Peyer's patch (tissue), 4 donors: ENCODE measurements around the gene TULP4. TPM values are rescaled to one million over a fixed set of nuclear protein-coding genes. Genes with fewer than 3 reads are reported as not detected.
A peak's percentile ranks its signal among the peaks of the same experiment; 100 is the strongest.

Source experiments
- DNase-seq, 3 donors: peaks; one replicate each; pipeline ENCODE4 v3.0.0-alpha.2; 2017 to 2019
- H3K27ac ChIP-seq, 4 donors: fragments of 200-600 bp; sonication (generic); one replicate each; pipeline ENCODE4 v1.5.1; 2016 to 2019
- H3K27me3 ChIP-seq, 2 donors: fragments of 200-600 bp; sonication (generic); one replicate each; pipeline ENCODE4 v1.5.1; 2019
- H3K36me3 ChIP-seq, 3 donors: fragments of 200-600 bp; sonication (generic); one replicate each; pipeline ENCODE4 v1.5.1; 2016 to 2019
- H3K4me1 ChIP-seq, 4 donors: fragments of 200-600 bp; sonication (generic); one replicate each; pipeline ENCODE4 v1.5.1; 2016 to 2019
- H3K4me3 ChIP-seq, 4 donors: fragments of 200-600 bp; sonication (generic); 1 replicate in 3 of 4; 2 replicates in 1 of 4; pipeline ENCODE4 v1.5.1; 2016 to 2019; ENCODE audit warnings: mild to moderate bottlenecking in 1 of 4
- H3K9me3 ChIP-seq, 4 donors: fragments of 200-600 bp; sonication (generic); one replicate each; pipeline ENCODE4 v1.5.1; 2016 to 2019; ENCODE audit warnings: mild to moderate bottlenecking in 1 of 4
- POLR2A ChIP-seq, 2 donors: fragments of 450-650 bp; IDR thresholded peaks; one replicate each; pipeline ENCODE4 v1.5.1; 2017; ENCODE audit warnings: antibody characterized with exemption in 2 of 2, mild to moderate bottlenecking in 2 of 2, moderate library complexity in 2 of 2
- small RNA-seq, 2 donors: library from RNA; depleted of rRNA; stranded (forward); fragments of <200 nt; gene quantifications; one replicate each; pipeline ENCODE3, GENCODE V24; 2016
- total RNA-seq, 4 donors: library from RNA; depleted of rRNA; stranded (reverse); fragments of >200 nt; gene quantifications; one replicate each; pipeline ENCODE4 v1.1.0, GENCODE V29; 2016
- TF ChIP-seq, protein P1 (sequence below), 6 experiments: fragments of 450-650 bp in 4 of 6; fragments of 200-600 bp in 2 of 6; sonication (generic) in 1 of 6; IDR thresholded peaks; one replicate each; pipeline ENCODE4 v1.5.1; 2017 to 2019; ENCODE audit warnings: antibody characterized with exemption in 6 of 6, mild to moderate bottlenecking in 3 of 6, moderate library complexity in 1 of 6

Gene TULP4
- total RNA-seq, 4 donors from 2014 or later = 197 to 268 (median 206) TPM

GRCh38 chr6:158557927-158558326, 245.7 kb downstream of the TULP4 start:
- no peak for TF ChIP-seq POLR2A (IDR thresholded peaks at IDR 0.05)
- no peaks in the 10 kb centered on the region for H3K27me3 ChIP-seq
- no peaks in the 10 kb centered on the region for H3K36me3 ChIP-seq
- H3K27ac ChIP-seq = no peak overlapping the region
- no peaks in the 10 kb centered on the region for H3K9me3 ChIP-seq
- no peak for DNase-seq
- H3K4me3 ChIP-seq = no peak overlapping the region
- H3K4me1 ChIP-seq = peaks cover 0 to 14% (median 10%) of the 10 kb centered on the region in 4 donors

- peak in 1 of 3 donors; percentile 45 for DNase-seq
- H3K4me1 ChIP-seq = peaks cover 0 to 14% (median 10%) of the 10 kb centered on the region in 4 donors
- H3K27ac ChIP-seq = no peak overlapping the region
- H3K9me3 ChIP-seq = no peaks in the 10 kb centered on the region
- H3K4me3 ChIP-seq = no peak overlapping the region
- H3K27me3 ChIP-seq = no peaks in the 10 kb centered on the region
- H3K36me3 ChIP-seq = no peaks in the 10 kb centered on the region
- TF ChIP-seq, protein P1, sequence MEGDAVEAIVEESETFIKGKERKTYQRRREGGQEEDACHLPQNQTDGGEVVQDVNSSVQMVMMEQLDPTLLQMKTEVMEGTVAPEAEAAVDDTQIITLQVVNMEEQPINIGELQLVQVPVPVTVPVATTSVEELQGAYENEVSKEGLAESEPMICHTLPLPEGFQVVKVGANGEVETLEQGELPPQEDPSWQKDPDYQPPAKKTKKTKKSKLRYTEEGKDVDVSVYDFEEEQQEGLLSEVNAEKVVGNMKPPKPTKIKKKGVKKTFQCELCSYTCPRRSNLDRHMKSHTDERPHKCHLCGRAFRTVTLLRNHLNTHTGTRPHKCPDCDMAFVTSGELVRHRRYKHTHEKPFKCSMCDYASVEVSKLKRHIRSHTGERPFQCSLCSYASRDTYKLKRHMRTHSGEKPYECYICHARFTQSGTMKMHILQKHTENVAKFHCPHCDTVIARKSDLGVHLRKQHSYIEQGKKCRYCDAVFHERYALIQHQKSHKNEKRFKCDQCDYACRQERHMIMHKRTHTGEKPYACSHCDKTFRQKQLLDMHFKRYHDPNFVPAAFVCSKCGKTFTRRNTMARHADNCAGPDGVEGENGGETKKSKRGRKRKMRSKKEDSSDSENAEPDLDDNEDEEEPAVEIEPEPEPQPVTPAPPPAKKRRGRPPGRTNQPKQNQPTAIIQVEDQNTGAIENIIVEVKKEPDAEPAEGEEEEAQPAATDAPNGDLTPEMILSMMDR (IDR thresholded peaks at IDR 0.05) = no peak
- no peak for TF ChIP-seq POLR2A (IDR thresholded peaks at IDR 0.05)
Observed at GRCh38 chr6:158558415-158559306, 246.4 kb downstream of the TULP4 start.

DNA sequence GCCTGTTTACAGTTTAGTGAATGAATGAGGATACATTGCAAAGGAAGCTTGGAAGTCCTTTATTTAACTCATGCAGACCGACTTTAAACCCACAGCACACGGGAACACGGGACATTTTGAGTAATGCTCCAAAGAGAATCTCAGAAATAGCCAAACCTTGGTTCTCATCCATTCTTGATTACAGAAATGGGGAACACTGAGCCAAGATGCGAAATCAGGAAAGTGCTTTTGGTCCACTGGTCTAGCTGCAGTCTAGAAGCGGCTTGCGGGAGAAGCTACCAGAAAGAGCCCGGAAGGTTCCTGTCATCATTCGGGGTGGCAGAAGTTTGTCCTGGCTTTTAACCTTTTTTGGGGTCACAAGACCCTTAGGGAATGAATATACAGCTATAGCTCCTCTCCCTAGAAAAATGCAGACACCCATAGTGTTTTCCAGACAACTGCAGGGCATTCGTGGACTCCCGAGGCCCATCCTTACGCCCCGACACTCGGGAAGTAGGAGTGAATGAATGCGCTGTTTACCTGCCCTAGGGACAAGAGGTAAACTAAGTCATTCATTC, 247.2 kb downstream of the TULP4 start:
- H3K9me3 ChIP-seq = no peaks in the 10 kb centered on the region
- peaks cover 0 to 14% (median 10%) of the 10 kb centered on the region in 4 donors for H3K4me1 ChIP-seq
- H3K36me3 ChIP-seq = no peaks in the 10 kb centered on the region
- H3K4me3 ChIP-seq = peak overlapping the region; percentile 82 to 95 (median 92)
- no peak for DNase-seq
- H3K27ac ChIP-seq = peak overlapping the region; percentile 93 to 97 (median 96)
- no peaks in the 10 kb centered on the region for H3K27me3 ChIP-seq
- no peak for TF ChIP-seq POLR2A (IDR thresholded peaks at IDR 0.05)
- TF ChIP-seq, protein P1 (IDR thresholded peaks at IDR 0.05) = no peak

DNA sequence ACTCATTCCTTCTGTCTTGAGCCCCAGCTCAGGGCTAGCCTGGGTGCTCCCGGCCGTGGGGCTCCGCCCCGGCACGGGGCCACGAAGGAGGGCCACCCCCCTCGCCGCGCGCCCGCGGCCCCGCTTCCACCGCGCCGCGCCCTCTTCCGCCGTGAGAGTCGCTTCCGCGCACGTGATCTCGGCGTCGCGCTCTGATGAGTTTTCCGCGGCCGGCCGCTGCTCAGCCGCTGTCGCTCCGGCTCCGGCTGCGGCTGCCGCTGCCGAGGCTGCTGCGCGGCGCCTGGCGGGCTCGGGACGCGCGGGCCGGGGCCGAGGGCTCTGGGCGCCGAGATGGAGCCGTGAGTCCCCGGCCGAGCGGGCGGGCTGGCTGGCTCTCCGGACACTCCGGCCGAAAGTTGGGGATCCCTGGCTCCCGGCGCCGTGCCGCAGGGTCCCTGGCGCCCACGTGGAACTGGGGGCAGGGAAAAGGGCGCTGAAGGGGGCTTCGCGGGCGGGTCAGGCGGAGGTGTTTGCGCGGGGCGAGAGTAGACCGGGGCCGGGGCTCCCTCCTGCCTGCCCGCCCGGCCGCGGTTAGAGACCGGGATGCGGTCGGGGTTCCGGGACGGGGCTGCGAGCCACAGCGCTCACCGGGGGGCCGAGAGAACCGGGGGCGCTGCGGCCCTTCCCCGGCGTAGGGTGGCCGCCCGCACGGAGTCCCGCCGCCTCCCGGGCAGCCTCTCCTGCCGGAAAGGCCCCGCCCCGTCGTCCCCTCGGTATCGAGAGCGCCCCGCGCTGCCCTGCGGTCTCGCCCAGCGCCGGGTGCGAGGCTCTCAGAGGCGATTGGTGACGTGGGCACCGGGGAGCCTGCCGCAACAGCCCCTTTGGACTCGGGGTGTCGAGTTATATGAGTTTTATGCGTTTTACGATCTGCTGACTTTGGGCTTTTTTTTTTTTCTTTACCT, 247.9 kb downstream of the TULP4 start, which contains the start of gene TMEM181:
Gene TMEM181 (plus strand): TSS at position 197 of the 941 bp plus-strand sequence. CDS start 134 bp downstream, at position 331.
- Histone ChIP-seq H3K36me3 (no peaks in the 10 kb centered on the region), H3K27me3 (no peaks in the 10 kb centered on the region), H3K27ac (peak within 1 kb of the TSS; percentile 93 to 97 (median 96)), H3K9me3 (no peaks in the 10 kb centered on the region), H3K4me3 (peak within 1 kb of the TSS; percentile 82 to 95 (median 92)), H3K4me1 (peaks cover 0 to 14% (median 10%) of the 10 kb centered on the region in 4 donors)
- DNase-seq = peak; percentile 83 to 94 (median 93)
- TF ChIP-seq, protein P1 (IDR thresholded peaks at IDR 0.05) = peak in 1 of 6 experiments; percentile 3
- TF ChIP-seq POLR2A (IDR thresholded peaks at IDR 0.05) = peak; percentile 61 to 86

DNA sequence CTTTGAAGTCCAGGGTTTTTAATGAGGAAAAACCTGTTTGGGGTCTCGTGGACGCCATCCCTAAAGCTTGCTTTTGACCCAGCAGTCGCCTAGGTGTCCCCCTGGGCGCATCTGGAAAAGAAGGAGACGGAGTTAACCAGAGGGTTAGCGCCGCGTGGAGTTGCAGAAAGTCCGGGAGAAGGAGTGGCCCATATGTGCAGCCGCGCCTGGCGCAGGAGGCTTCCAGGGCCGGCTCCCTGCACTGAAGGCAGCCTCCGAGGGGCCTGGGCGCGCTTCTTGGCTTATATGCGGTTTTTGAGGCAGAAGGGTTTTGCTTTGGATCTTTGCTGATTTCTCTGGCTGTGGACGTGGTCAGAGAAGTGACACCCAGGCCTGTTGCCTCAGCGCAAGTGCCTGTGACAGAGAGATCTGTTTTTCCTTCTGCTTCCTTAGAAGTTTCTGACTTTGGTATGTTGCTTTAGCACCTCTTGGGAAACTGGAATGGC, 248.6 kb downstream of the TULP4 start:
- H3K9me3 ChIP-seq = no peaks in the 10 kb centered on the region
- H3K27ac ChIP-seq = peak overlapping the region; percentile 40 to 96 (median 94)
- no peak for TF ChIP-seq POLR2A (IDR thresholded peaks at IDR 0.05)
- TF ChIP-seq, protein P1 (IDR thresholded peaks at IDR 0.05) = no peak
- peak in 2 of 3 donors; percentile 64 for DNase-seq
- H3K4me1 ChIP-seq = peaks cover 0 to 14% (median 10%) of the 10 kb centered on the region in 4 donors
- no peaks in the 10 kb centered on the region for H3K36me3 ChIP-seq
- H3K27me3 ChIP-seq = no peaks in the 10 kb centered on the region
- H3K4me3 ChIP-seq = peak overlapping the region; percentile 82 to 95 (median 92)

Small RNA genes within 50 kb of the gene (small RNA-seq; reads per million reads assigned to genes)
- 0 reads per million in 2 donors for gene RN7SL173P

Other genes starting within 250 kb of the TULP4 start
- 10 to 100 TPM in 1 of 4 donors, 1 to 10 TPM in 3; 6.5 to 15.7 (median 6.8) TPM for gene SERAC1, start 144.2 kb upstream of the TULP4 start, total RNA-seq
- 1 to 10 TPM; 1.5 to 1.9 (median 1.7) TPM for gene GTF2H5, start 144.1 kb upstream of the TULP4 start, total RNA-seq
- gene TMEM181, start 247.6 kb downstream of the TULP4 start, total RNA-seq = 10 to 100 TPM in 3 of 4 donors, 1 to 10 TPM in 1; 6.6 to 48.3 (median 37.0) TPM